ENCODE data around the gene SRPK2. TPM values are rescaled to one million over a fixed set of nuclear protein-coding genes. Genes with fewer than 3 reads are reported as not detected.

The SRPK2 gene
- polyA plus RNA-seq, 1 of the 3 experiments (the other 2 are of a cell fraction), result 15.4 TPM

- peaks cover 97% of the 10 kb centered on the region for H3K79me2 ChIP-seq (ENCODE audit: insufficient read depth)
- WGBS (ENCODE audit: low lambda C conversion rate), result 100% methylated on average over 2 of the region's 2 CpGs
- H3F3A ChIP-seq (replicated peaks; ENCODE audit: insufficient read depth), result no peaks in the 10 kb centered on the region
- H3K27ac ChIP-seq (ENCODE audit: low read depth in 2 of 2, low read length in 1 of 2), result no peak overlapping the region
- H3K9me3 ChIP-seq, result no peaks in the 10 kb centered on the region
- no peak overlapping the region for H3K4me2 ChIP-seq
- H3K9me2 ChIP-seq, result no peaks in the 10 kb centered on the region
- no peak for DNase-seq
- H4K20me1 ChIP-seq (ENCODE audit: insufficient read depth), result peaks cover 95% of the 10 kb centered on the region
- H3K36me3 ChIP-seq (replicated peaks in 1 of 2; ENCODE audit: control insufficient read depth in 1 of 2, insufficient read depth in 2 of 2, low read length in 1 of 2), result peaks cover 0 to 1% of the 10 kb centered on the region in 2 experiments
- POLR2A ChIA-PET, result no interaction called here
- H3K4me3 ChIP-seq (ENCODE audit: low read depth in 2 of 2, low read length in 1 of 2), result no peak overlapping the region
- H2AFZ ChIP-seq (ENCODE audit: low read depth), result no peak overlapping the region
- TF ChIP-seq PBX3 (IDR thresholded peaks at IDR 0.05) (no peak), REST (IDR thresholded peaks at IDR 0.05; ENCODE audit: low read depth, low read length) (no peak), CTCF (IDR thresholded peaks at IDR 0.05) (no peak), YY1 (IDR thresholded peaks at IDR 0.05; ENCODE audit: low read depth) (no peak), MXI1 (IDR thresholded peaks at IDR 0.05; ENCODE audit: low read depth, low read length) (no peak)
- no peak overlapping the region for H3K9ac ChIP-seq
- H3K4me1 ChIP-seq (ENCODE audit: control insufficient read depth in 1 of 2, insufficient read depth in 2 of 2, low read depth in 1 of 2, low read length in 1 of 2), result peaks cover 0 to 2% of the 10 kb centered on the region in 2 experiments; a peak in 2 of 4 replicates
- H3K27me3 ChIP-seq (ENCODE audit: insufficient read depth), result no peaks in the 10 kb centered on the region
- CTCF ChIA-PET, result interaction anchor here (0.6 to 0.8 kb wide), 2 partner anchors 262 to 398 kb away, joined by 3 read pairs; no protein-coding TSS in a partner anchor
These were observed 72.0 kb downstream of the SRPK2 start for GRCh38 chr7:105316578-105317344.

GRCh38 chr7:105315357-105315756 is 73.4 kb downstream of the SRPK2 start:
- 94% methylated on average over 2 of the region's 2 CpGs for WGBS (ENCODE audit: low lambda C conversion rate)
- peaks cover 97% of the 10 kb centered on the region for H3K79me2 ChIP-seq (ENCODE audit: insufficient read depth)
- no peaks in the 10 kb centered on the region for H3K36me3 ChIP-seq (replicated peaks in 1 of 2; ENCODE audit: control insufficient read depth in 1 of 2, insufficient read depth in 2 of 2, low read length in 1 of 2)
- no peaks in the 10 kb centered on the region for H3K9me2 ChIP-seq
- no peak overlapping the region for H3K27ac ChIP-seq (ENCODE audit: low read depth in 2 of 2, low read length in 1 of 2)
- H3K4me3 ChIP-seq (ENCODE audit: low read depth in 2 of 2, low read length in 1 of 2), result no peak overlapping the region
- ChIA-PET POLR2A (no interaction called here), CTCF (interaction anchor here (1.0 kb wide), 1 partner anchor 9 kb away, joined by 3 read pairs; no protein-coding TSS in a partner anchor)
- H2AFZ ChIP-seq (ENCODE audit: low read depth), result no peak overlapping the region
- DNase-seq, result no peak
- peaks cover 0 to 2% of the 10 kb centered on the region in 2 experiments; a peak in 2 of 4 replicates for H3K4me1 ChIP-seq (ENCODE audit: control insufficient read depth in 1 of 2, insufficient read depth in 2 of 2, low read depth in 1 of 2, low read length in 1 of 2)
- H3K4me2 ChIP-seq, result no peak overlapping the region
- H4K20me1 ChIP-seq (ENCODE audit: insufficient read depth), result peaks cover 95% of the 10 kb centered on the region
- H3K9me3 ChIP-seq, result no peaks in the 10 kb centered on the region
- H3K27me3 ChIP-seq (ENCODE audit: insufficient read depth), result no peaks in the 10 kb centered on the region
- H3K9ac ChIP-seq, result no peak overlapping the region
- H3F3A ChIP-seq (replicated peaks; ENCODE audit: insufficient read depth), result no peaks in the 10 kb centered on the region
- no peak for TF ChIP-seq TEAD4 (IDR thresholded peaks at IDR 0.05; ENCODE audit: borderline replicate concordance, insufficient read depth)
- no peak for TF ChIP-seq SIN3A (IDR thresholded peaks at IDR 0.05; ENCODE audit: borderline replicate concordance, low read depth, low read length)
- no peak for TF ChIP-seq CTCF (IDR thresholded peaks at IDR 0.05)
- no peak for TF ChIP-seq TAF1 (IDR thresholded peaks at IDR 0.05; ENCODE audit: borderline replicate concordance, low read depth, low read length)
- TF ChIP-seq MXI1 (IDR thresholded peaks at IDR 0.05; ENCODE audit: low read depth, low read length), result no peak
- TF ChIP-seq CHD2 (IDR thresholded peaks at IDR 0.05; ENCODE audit: low read length, partially characterized antibody), result no peak
- no peak for TF ChIP-seq NFIC (IDR thresholded peaks at IDR 0.05; ENCODE audit: borderline replicate concordance)
- no peak for TF ChIP-seq TCF12 (IDR thresholded peaks at IDR 0.05)
- no peak for TF ChIP-seq MAX (IDR thresholded peaks at IDR 0.05; ENCODE audit: low read depth)
- no peak for TF ChIP-seq RCOR1 (IDR thresholded peaks at IDR 0.05; ENCODE audit: low read length)
- TF ChIP-seq USF2 (IDR thresholded peaks at IDR 0.05; ENCODE audit: borderline replicate concordance, low read depth, low read length), result no peak
- TF ChIP-seq FOXJ3 (CRISPR knock-in tag; IDR thresholded peaks at IDR 0.05), result no peak
- TF ChIP-seq JUND (IDR thresholded peaks at IDR 0.05), result no peak

All from SK-N-SH (cell line).